ENCODE data around the gene FLYWCH1.

The FLYWCH1 gene

DNA sequence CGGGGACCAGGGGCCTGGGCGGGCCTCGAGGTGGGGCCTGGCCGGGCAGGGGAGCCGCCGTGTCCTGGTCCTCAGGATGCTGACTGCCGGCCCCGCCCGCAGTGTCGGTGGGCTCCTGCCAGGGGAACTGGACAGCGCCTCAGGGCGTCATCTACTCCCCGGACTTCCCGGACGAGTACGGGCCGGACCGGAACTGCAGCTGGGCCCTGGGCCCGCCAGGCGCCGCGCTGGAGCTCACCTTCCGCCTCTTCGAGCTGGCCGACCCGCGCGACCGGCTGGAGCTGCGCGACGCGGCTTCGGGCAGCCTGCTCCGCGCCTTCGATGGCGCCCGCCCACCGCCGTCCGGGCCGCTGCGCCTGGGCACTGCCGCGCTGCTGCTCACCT lies 55.1 kb downstream of the FLYWCH1 start:
- Histone ChIP-seq H3K4me3 (no peak overlapping the region), H3K4me1 (peaks cover 59% of the 10 kb centered on the region), H4K20me1 (peaks cover 64% of the 10 kb centered on the region), H3K36me3 (peaks cover 20% of the 10 kb centered on the region; the same call in 1 of the 2 replicates), H3K9ac (no peak overlapping the region), H3K27me3 (peaks cover 22% of the 10 kb centered on the region; the same call in 1 of the 2 replicates), H3K4me2 (no peak overlapping the region), H3K27ac (no peak overlapping the region), H3K9me3 (no peaks in the 10 kb centered on the region)
- TF ChIP-seq Cebpa-rat (IDR thresholded peaks at IDR 0.05) = no peak

GRCh38 chr16:2967211-2967631 lies 55.5 kb downstream of the FLYWCH1 start:
- H3K27me3 ChIP-seq = peaks cover 19% of the 10 kb centered on the region; the same call in 1 of the 2 replicates
- H3K4me3 ChIP-seq = no peak overlapping the region
- H3K27ac ChIP-seq = no peak overlapping the region
- H4K20me1 ChIP-seq = peaks cover 68% of the 10 kb centered on the region
- H3K4me1 ChIP-seq = peaks cover 59% of the 10 kb centered on the region
- H3K9me3 ChIP-seq = no peaks in the 10 kb centered on the region
- H3K36me3 ChIP-seq = peaks cover 23% of the 10 kb centered on the region; the same call in 1 of the 2 replicates
- no peak for TF ChIP-seq Cebpa-rat (IDR thresholded peaks at IDR 0.05)
- H3K9ac ChIP-seq = no peak overlapping the region
- H3K4me2 ChIP-seq = peak overlapping the region; percentile 97

DNA sequence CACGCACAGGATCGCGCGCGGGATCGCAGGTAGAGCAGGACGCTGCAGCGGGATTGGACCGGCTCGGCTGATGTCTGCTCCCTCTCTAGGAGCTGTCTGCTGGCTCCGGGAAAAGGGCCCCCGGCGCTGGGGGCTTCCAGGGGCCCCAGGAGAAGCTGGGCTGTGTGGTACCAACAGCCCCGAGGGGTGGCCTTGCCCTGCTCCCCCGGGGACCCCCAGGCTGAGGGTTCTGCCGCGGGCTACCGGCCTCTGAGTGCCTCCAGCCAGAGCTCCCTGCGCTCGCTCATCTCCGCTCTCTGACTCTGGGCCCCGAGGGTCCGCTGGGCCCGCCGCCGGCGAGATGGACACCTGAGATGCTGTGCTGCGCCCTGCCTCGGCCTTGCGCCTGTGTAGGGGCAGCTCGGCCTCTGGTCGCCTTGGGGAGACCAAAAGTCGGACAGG lies 56.0 kb downstream of the FLYWCH1 start:
- peak overlapping the region; percentile 93; the same call in 1 of the 2 replicates for H3K4me3 ChIP-seq
- H3K36me3 ChIP-seq = peaks cover 23% of the 10 kb centered on the region; the same call in 1 of the 2 replicates
- H3K27ac ChIP-seq = no peak overlapping the region
- peak overlapping the region; percentile 92; the same call in 1 of the 2 replicates for H3K9ac ChIP-seq
- H3K4me2 ChIP-seq = peak overlapping the region; percentile 97
- H3K4me1 ChIP-seq = peaks cover 59% of the 10 kb centered on the region
- peaks cover 71% of the 10 kb centered on the region for H4K20me1 ChIP-seq
- H3K27me3 ChIP-seq = peaks cover 13% of the 10 kb centered on the region; the same call in 1 of the 2 replicates
- no peaks in the 10 kb centered on the region for H3K9me3 ChIP-seq
- no peak for TF ChIP-seq Cebpa-rat (IDR thresholded peaks at IDR 0.05)

GRCh38 chr16:2968368-2968737 lies 56.6 kb downstream of the FLYWCH1 start:
- no peak for TF ChIP-seq Cebpa-rat (IDR thresholded peaks at IDR 0.05)
- peak overlapping the region; percentile 93 for H3K4me3 ChIP-seq
- peaks cover 62% of the 10 kb centered on the region for H3K4me1 ChIP-seq
- peak overlapping the region; percentile 97 for H3K4me2 ChIP-seq
- H3K36me3 ChIP-seq = peaks cover 23% of the 10 kb centered on the region; the same call in 1 of the 2 replicates
- H3K27me3 ChIP-seq = peaks cover 10% of the 10 kb centered on the region; the same call in 1 of the 2 replicates
- H3K27ac ChIP-seq = peak overlapping the region; percentile 91
- no peaks in the 10 kb centered on the region for H3K9me3 ChIP-seq
- peak overlapping the region; percentile 92 for H3K9ac ChIP-seq
- H4K20me1 ChIP-seq = peaks cover 71% of the 10 kb centered on the region

DNA sequence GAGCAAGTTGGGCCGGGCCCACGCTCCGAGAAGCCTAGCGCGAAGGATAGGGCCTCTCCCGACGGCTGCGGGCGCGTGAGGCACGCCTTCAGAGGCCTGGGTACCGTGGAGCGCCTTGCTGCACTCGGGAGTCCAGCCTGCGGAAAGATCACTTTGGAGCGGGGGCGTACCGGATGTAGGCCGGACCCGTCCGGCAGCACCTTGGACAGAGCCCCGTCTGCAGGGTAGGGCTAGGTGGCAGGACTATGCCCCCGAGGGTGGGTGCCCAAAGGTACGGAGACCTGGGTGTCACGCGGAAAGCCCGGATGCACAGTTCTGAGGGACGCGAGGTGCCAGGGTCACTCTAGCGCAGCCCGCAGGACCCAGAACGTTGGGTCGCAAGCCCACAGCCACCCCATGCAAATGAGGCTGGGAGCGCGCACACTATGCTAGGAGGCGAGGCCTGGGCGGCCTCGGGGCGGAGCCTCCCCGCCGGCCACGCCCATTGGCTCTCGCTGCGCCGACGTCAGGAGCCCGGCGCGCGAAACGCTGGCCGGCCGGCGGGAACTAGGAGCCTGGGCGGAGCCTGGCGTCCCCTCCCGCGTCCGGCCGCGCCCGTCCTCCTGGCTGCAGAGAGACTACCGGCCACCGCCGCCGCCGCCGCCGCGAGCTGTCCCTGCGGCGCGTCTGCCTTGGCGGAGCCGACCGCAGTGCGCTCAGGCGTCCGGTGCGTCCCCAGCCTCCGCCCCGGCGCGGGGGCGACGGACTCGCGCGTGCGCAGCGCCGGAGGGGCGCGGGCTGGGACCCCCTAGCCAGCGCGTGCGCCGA lies 57.2 kb downstream of the FLYWCH1 start, which contains the start of gene PAQR4:
Gene PAQR4 (plus strand): TSS at position 611 of the 807 bp plus-strand sequence. CDS start 327 bp downstream, outside the sequence.
- peak within 1 kb of the TSS; percentile 91 for H3K27ac ChIP-seq
- H3K4me2 ChIP-seq = peak within 1 kb of the TSS; percentile 97
- no peak for TF ChIP-seq Cebpa-rat (IDR thresholded peaks at IDR 0.05)
- peak within 1 kb of the TSS; percentile 92 for H3K9ac ChIP-seq
- peaks cover 23% of the 10 kb centered on the region; the same call in 1 of the 2 replicates for H3K36me3 ChIP-seq
- no peaks in the 10 kb centered on the region for H3K9me3 ChIP-seq
- peaks cover 77% of the 10 kb centered on the region for H4K20me1 ChIP-seq
- H3K4me1 ChIP-seq = peaks cover 68% of the 10 kb centered on the region
- H3K27me3 ChIP-seq = peaks cover 5% of the 10 kb centered on the region; the same call in 1 of the 2 replicates
- H3K4me3 ChIP-seq = peak within 1 kb of the TSS; percentile 93

DNA sequence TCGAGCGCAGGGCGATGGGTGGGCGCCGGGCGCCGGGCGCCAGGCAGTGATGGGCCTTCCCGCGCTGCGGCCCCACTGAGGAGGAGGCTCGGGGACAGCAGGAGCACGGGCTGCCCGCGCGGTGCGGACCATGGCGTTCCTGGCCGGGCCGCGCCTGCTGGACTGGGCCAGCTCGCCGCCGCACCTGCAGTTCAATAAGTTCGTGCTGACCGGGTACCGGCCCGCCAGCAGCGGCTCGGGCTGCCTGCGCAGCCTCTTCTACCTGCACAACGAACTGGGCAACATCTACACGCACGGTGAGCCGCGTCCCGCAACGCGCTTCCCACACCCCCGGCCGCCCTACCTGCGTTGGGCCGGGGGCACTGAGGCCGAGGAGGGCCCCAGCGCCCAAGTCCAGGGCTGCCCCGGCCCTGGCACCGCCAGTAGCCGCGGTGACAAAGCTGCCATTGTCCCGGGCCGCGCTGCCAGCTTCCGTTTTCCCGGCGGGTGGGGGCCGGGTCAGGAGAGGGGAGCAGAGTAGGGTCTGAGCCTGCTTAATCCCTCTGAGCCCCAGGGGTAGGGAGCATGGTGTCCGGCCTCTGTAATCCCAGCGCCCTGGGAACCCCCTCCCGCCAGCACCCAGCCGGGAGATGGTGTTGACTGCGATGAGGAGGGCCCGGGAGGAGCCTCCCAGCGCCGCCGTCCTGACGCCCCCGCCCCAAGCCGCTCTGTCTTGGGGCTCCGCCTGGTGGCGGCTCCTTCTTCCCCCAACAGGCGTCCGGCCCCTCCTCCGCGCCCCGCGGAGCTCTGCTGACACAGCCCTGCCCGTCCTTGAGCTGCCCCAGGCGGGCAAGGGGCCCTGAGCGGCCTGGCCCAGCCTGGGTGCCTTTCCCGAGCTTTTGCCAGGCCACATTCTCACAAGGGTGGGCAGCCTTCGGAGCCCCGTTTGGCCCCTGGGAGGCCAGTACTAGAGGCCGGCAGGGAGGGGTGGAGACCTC lies 58.1 kb downstream of the FLYWCH1 start:
- H3K27ac ChIP-seq = peak overlapping the region; percentile 91
- no peaks in the 10 kb centered on the region for H3K27me3 ChIP-seq
- H3K36me3 ChIP-seq = peaks cover 28% of the 10 kb centered on the region
- peak overlapping the region; percentile 97 for H3K4me2 ChIP-seq
- H3K4me1 ChIP-seq = peaks cover 77% of the 10 kb centered on the region
- peak overlapping the region; percentile 93 for H3K4me3 ChIP-seq
- peak overlapping the region; percentile 92 for H3K9ac ChIP-seq
- peaks cover 86% of the 10 kb centered on the region for H4K20me1 ChIP-seq
- TF ChIP-seq Cebpa-rat (IDR thresholded peaks at IDR 0.05) = no peak
- no peaks in the 10 kb centered on the region for H3K9me3 ChIP-seq

DNA sequence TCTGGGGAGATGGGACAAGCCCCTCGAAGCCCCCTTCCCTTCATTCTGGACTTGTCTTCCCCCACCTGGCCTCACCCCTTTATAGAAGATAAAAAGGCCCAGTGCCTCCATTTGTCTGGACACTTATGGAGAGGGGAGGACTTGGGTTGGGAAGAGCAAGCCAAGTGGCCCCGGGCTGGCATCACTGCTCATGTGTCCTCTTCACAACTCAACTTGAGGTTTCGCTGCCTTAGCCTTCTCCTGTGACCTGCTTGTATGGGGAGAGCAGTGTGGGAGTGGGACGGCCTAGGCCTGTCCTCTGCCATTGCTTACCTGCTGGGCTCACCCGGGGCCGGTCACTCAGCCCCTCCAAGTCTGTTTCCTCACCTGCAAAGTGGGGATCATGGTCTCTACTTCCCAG lies 58.8 kb downstream of the FLYWCH1 start:
- Histone ChIP-seq H3K9ac (peak overlapping the region; percentile 92), H3K4me1 (peaks cover 79% of the 10 kb centered on the region)

GRCh38 chr16:2971134-2971984 lies 59.6 kb downstream of the FLYWCH1 start:
- Histone ChIP-seq H3K9me3 (no peaks in the 10 kb centered on the region), H3K9ac (peak overlapping the region; percentile 92), H3K4me3 (peak overlapping the region; percentile 93), H3K4me2 (peak overlapping the region; percentile 97), H3K27me3 (no peaks in the 10 kb centered on the region), H3K36me3 (peaks cover 42% of the 10 kb centered on the region), H4K20me1 (peaks cover 87% of the 10 kb centered on the region), H3K4me1 (peaks cover 79% of the 10 kb centered on the region), H3K27ac (peak overlapping the region; percentile 91)
- no peak for TF ChIP-seq Cebpa-rat (IDR thresholded peaks at IDR 0.05)

More for the DNA sequence above, 58.8 kb downstream of the FLYWCH1 start:
- H3K9me3 ChIP-seq = no peaks in the 10 kb centered on the region
- peak overlapping the region; percentile 97 for H3K4me2 ChIP-seq
- no peaks in the 10 kb centered on the region for H3K27me3 ChIP-seq
- no peak for TF ChIP-seq Cebpa-rat (IDR thresholded peaks at IDR 0.05)
- peaks cover 88% of the 10 kb centered on the region for H4K20me1 ChIP-seq
- H3K36me3 ChIP-seq = peaks cover 35% of the 10 kb centered on the region
- H3K4me3 ChIP-seq = peak overlapping the region; percentile 93
- peak overlapping the region; percentile 91 for H3K27ac ChIP-seq

Data from BLaER1 (cell line).